ENCODE measurements around the gene RASL10B. TPM values are rescaled to one million over a fixed set of nuclear protein-coding genes. Genes with fewer than 3 reads are reported as not detected.

Gene RASL10B
- total and polyA plus RNA-seq, 2 donors (not counting 1 experiment from before 2014, with no cell fraction given) = 0.78 to 1.5 TPM

- no peaks in the 10 kb centered on the region for H3K79me2 ChIP-seq (ENCODE audit: control insufficient read depth, insufficient read depth, low read length)
- no peaks in the 10 kb centered on the region for H3K9me3 ChIP-seq (ENCODE audit: control insufficient read depth, insufficient read depth, low read depth, low read length)
- no peak overlapping the region for H3K9ac ChIP-seq (ENCODE audit: insufficient read depth, low read length)
- H3K36me3 ChIP-seq (ENCODE audit: control insufficient read depth, insufficient read depth, low read length) = no peaks in the 10 kb centered on the region
- no peak overlapping the region for H2AFZ ChIP-seq (ENCODE audit: low read length)
- H4K20me1 ChIP-seq (ENCODE audit: control insufficient read depth, extremely low read depth, insufficient read depth, low read length) = no peaks in the 10 kb centered on the region
- H3K4me2 ChIP-seq (ENCODE audit: extremely low read depth, insufficient read depth, low read length) = no peak overlapping the region
- H3K4me1 ChIP-seq (ENCODE audit: control insufficient read depth, extremely low read depth, insufficient read depth, low read length) = no peaks in the 10 kb centered on the region
- no peak for TF ChIP-seq EZH2 (IDR thresholded peaks at IDR 0.05; ENCODE audit: low read length, missing control alignments)
- no peak for TF ChIP-seq CTCF (conservative IDR thresholded peaks at IDR 0.05 in 1 of 2, IDR thresholded peaks at IDR 0.05 in 1 of 2; ENCODE audit: low read depth in 1 of 2, low read length in 2 of 2)
- H3K4me3 ChIP-seq (replicated peaks in 1 of 4; ENCODE audit: control extremely low read depth in 1 of 4, insufficient read depth in 1 of 4, low read depth in 3 of 4, low read length in 4 of 4) = no peak overlapping the region
- no peak overlapping the region for H3K27ac ChIP-seq (ENCODE audit: insufficient read depth, low read length)
- H3K27me3 ChIP-seq (ENCODE audit: control insufficient read depth, insufficient read depth, low read length) = peaks cover 42% of the 10 kb centered on the region
- DNase-seq (ENCODE audit: low read depth in 2 of 2) = no peak
These were observed 13.8 kb downstream of the RASL10B start for GRCh38 chr17:35745246-35745645.

- no peaks in the 10 kb centered on the region for H3K79me2 ChIP-seq (ENCODE audit: control insufficient read depth, insufficient read depth, low read length)
- DNase-seq (ENCODE audit: low read depth in 2 of 2) = no peak
- H4K20me1 ChIP-seq (ENCODE audit: control insufficient read depth, extremely low read depth, insufficient read depth, low read length) = no peaks in the 10 kb centered on the region
- no peak overlapping the region for H3K4me2 ChIP-seq (ENCODE audit: extremely low read depth, insufficient read depth, low read length)
- no peaks in the 10 kb centered on the region for H3K9me3 ChIP-seq (ENCODE audit: control insufficient read depth, insufficient read depth, low read depth, low read length)
- no peaks in the 10 kb centered on the region for H3K4me1 ChIP-seq (ENCODE audit: control insufficient read depth, extremely low read depth, insufficient read depth, low read length)
- H3K27me3 ChIP-seq (ENCODE audit: control insufficient read depth, insufficient read depth, low read length) = peaks cover 43% of the 10 kb centered on the region
- no peak overlapping the region for H2AFZ ChIP-seq (ENCODE audit: low read length)
- H3K4me3 ChIP-seq (replicated peaks in 1 of 4; ENCODE audit: control extremely low read depth in 1 of 4, insufficient read depth in 1 of 4, low read depth in 3 of 4, low read length in 4 of 4) = no peak overlapping the region
- no peak overlapping the region for H3K27ac ChIP-seq (ENCODE audit: insufficient read depth, low read length)
- no peak for TF ChIP-seq CTCF (conservative IDR thresholded peaks at IDR 0.05 in 1 of 2, IDR thresholded peaks at IDR 0.05 in 1 of 2; ENCODE audit: low read depth in 1 of 2, low read length in 2 of 2)
- no peak for TF ChIP-seq EZH2 (IDR thresholded peaks at IDR 0.05; ENCODE audit: low read length, missing control alignments)
- H3K36me3 ChIP-seq (ENCODE audit: control insufficient read depth, insufficient read depth, low read length) = no peaks in the 10 kb centered on the region
- H3K9ac ChIP-seq (ENCODE audit: insufficient read depth, low read length) = no peak overlapping the region
These were observed 14.4 kb downstream of the RASL10B start for GRCh38 chr17:35745749-35746320.

- H3K79me2 ChIP-seq (ENCODE audit: control insufficient read depth, insufficient read depth, low read length) = no peaks in the 10 kb centered on the region
These were observed 16.1 kb downstream of the RASL10B start for GRCh38 chr17:35747540-35748017.

More at GRCh38 chr17:35747540-35748017, 16.1 kb downstream of the RASL10B start:
- Histone ChIP-seq H4K20me1 (ENCODE audit: control insufficient read depth, extremely low read depth, insufficient read depth, low read length) (no peaks in the 10 kb centered on the region), H3K36me3 (ENCODE audit: control insufficient read depth, insufficient read depth, low read length) (no peaks in the 10 kb centered on the region), H3K9ac (ENCODE audit: insufficient read depth, low read length) (no peak overlapping the region), H3K27me3 (ENCODE audit: control insufficient read depth, insufficient read depth, low read length) (peaks cover 37% of the 10 kb centered on the region), H3K4me1 (ENCODE audit: control insufficient read depth, extremely low read depth, insufficient read depth, low read length) (no peaks in the 10 kb centered on the region), H3K9me3 (ENCODE audit: control insufficient read depth, insufficient read depth, low read depth, low read length) (no peaks in the 10 kb centered on the region), H2AFZ (ENCODE audit: low read length) (no peak overlapping the region), H3K4me2 (ENCODE audit: extremely low read depth, insufficient read depth, low read length) (no peak overlapping the region), H3K27ac (ENCODE audit: insufficient read depth, low read length) (no peak overlapping the region), H3K4me3 (replicated peaks in 1 of 4; ENCODE audit: control extremely low read depth in 1 of 4, insufficient read depth in 1 of 4, low read depth in 3 of 4, low read length in 4 of 4) (no peak overlapping the region)
- TF ChIP-seq EZH2 (IDR thresholded peaks at IDR 0.05; ENCODE audit: low read length, missing control alignments) = no peak
- peak; percentile 76 to 87 for TF ChIP-seq CTCF (conservative IDR thresholded peaks at IDR 0.05 in 1 of 2, IDR thresholded peaks at IDR 0.05 in 1 of 2; ENCODE audit: low read depth in 1 of 2, low read length in 2 of 2)
- DNase-seq (ENCODE audit: low read depth in 2 of 2) = peak; percentile 59 to 83
